Right hindlimb (tissue), 1 donor: ENCODE measurements around the gene EP300.
"Not testable (repeated sequence)": the region's sequence is repeated elsewhere in the genome, so short reads cannot be mapped to it uniquely, and the experiment has no call there.

ENCODE experiments used
- DNase-seq: peaks from one replicate; pipeline ENCODE4 v3.0.0-alpha.2; 2018

Gene EP300

GRCh38 chr22:41092023-41092817 lies at the start of gene EP300:
Gene EP300, plus strand, starts transcription at chr22:41092592. Its CDS starts 413 bp downstream, at chr22:41093005.
- peak; percentile 89 for DNase-seq

DNA sequence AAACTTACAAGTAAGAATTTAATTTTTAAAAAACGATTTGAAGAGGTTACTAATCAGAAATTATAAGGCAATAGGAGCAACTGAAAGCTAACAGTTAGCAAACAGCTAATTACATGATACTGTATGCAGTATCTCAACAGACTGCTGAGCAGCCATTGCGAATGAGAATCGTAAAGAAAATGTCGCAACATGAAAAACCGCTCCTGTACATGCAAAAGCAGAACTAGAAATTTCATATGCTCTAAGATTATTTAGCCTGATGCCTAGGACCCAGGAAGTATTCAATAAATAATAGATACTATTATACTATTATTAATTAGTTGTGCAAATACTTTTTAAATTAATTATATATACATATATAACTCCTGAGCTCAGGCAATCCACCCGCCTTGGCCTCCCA lies 48.7 kb upstream of the EP300 start:
- no peak for DNase-seq

DNA sequence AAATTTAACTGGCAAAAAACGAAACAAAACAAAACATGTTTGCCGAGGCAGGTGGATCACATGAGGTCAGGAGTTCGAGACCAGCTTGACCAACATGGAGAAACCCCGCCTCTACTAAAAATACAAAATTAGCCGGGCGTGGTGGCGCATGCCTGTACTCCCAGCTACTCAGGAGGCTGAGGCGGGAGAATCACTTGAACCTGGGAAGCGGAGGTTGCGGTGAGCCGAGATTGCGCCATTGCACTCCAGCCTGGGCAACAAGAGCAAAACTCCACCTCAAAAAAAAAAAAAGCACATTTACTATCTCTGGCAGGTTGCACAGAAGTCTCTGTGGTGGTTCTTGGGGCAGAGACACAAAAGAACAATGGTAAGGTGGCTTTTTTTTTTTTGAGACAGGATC lies 46.8 kb upstream of the EP300 start:
- not testable (repeated sequence) for DNase-seq

- DNase-seq: no peak
Observed at GRCh38 chr22:41047801-41048211, 44.6 kb upstream of the EP300 start.

GRCh38 chr22:41048345-41048744 lies 44.0 kb upstream of the EP300 start:
- DNase-seq: not testable (repeated sequence)

DNA sequence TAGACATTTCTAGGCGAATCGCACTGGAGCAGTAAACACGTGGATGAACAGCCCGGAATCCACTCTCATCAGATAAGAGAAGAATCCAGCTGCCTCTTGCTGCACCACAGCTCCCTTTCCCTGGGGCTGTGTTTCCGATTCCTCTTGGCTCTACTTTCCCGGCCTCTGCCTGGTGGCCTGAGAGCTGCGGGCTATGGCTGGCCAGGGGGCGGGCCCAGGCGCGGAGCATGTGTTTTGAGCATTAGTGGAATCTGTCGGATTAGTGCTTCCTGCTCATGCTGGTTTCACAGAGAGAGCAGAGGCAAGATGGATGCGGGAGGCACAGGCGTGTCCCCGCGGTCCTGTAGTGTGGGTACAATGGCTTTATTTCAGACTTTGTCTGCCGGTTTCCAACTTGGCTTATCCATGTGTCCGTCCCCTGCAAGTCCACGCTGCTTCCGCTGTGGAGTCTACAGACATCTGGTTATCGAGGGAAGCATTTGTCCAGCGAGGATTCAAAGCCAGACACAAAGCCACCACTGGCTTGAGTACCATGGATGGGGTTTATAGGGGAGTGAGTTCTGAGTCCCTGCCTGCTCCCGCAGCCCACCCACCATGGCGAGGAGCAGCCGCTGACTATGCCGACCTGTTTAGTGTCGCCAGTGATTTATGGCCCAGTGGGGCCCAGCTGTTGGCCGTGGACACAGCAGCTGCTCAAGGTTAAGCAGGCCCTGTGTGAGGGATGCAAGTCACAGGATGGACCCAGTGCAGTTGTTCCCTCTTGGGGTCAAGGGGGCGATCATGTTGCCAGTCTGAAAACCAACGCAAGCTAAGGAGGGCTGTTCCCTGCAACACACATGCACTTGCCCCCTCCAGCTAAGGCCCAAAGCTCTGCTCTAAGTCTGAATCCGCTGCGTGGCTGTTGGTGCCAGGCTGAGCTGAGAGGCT lies 43.3 kb upstream of the EP300 start:
- peak; percentile 91 for DNase-seq

- not testable (repeated sequence) for DNase-seq
Observed at GRCh38 chr22:41049795-41050194, 42.6 kb upstream of the EP300 start.

- DNase-seq: no peak
Observed at GRCh38 chr22:41050883-41051282, 41.5 kb upstream of the EP300 start.

- DNase-seq: no peak
Observed at GRCh38 chr22:41052661-41053490, 39.5 kb upstream of the EP300 start.

GRCh38 chr22:41057076-41057475 lies 35.3 kb upstream of the EP300 start:
- DNase-seq: no peak

GRCh38 chr22:41062146-41062545 lies 30.2 kb upstream of the EP300 start:
- DNase-seq: no peak

- DNase-seq: not testable (repeated sequence)
Observed at GRCh38 chr22:41064326-41064725, 28.1 kb upstream of the EP300 start.

- DNase-seq: not testable (repeated sequence)
Observed at GRCh38 chr22:41066341-41066740, 26.1 kb upstream of the EP300 start.

- not testable (repeated sequence) for DNase-seq
Observed at GRCh38 chr22:41067968-41068367, 24.4 kb upstream of the EP300 start.

- no peak for DNase-seq
Observed at GRCh38 chr22:41070665-41071331, 21.6 kb upstream of the EP300 start.

- no peak for DNase-seq
Observed at GRCh38 chr22:41074061-41074460, 18.3 kb upstream of the EP300 start.

DNA sequence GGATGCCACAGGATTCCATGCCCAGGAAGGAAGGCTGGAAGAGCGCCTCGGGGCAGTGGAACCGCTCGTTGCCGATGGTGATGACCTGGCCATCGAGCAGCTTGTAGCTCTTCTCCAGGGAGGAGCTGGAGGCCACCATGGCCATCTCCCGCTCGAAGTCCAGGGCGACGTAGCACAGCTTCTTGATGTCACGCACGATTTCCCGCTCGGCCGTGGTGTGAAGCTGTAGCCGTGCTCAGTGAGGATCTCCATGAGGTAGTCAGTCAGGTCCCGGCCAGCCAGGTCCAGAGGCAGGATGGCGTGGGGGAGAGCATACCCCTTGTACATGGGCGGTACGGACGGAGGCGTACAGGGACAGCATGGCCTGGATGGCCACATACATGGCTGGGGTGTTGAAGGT lies 17.9 kb upstream of the EP300 start:
- DNase-seq: no peak

DNA sequence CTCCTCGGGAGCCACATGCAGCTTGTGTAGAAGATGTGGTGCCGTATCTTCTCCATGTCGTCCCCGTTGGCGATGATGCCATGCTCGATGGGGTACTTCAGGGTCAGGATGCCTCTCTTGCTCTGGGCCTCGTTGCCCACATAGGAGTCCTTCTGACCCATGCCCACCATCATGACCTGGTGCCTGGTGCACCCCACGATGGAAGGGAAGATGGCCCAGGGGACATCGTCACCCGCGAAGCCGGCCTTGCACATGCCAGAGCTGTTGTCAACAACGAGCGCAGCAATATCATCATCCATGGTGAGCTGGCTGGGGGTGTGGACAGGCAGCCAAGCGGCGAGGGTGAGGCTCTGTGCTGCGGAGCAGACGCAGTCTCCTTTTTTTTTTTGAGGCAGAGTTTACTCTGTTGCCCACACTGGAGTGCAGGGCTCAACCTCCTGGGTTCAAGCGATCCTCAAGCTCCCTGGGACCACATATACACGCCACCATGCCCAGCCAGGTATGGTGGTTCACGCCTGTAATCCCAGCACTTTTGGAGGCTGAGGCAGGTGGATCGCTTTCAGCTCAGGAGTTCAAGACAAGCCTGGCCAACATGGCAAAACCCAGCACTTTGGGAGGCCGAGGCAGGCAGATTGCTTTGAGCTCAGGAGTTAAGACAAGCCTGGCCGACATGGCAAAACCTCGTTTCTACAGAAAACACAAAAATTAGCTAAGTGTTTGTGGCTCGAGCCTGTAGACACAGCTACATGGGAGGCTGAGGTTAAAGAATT lies 17.3 kb upstream of the EP300 start:
- no peak for DNase-seq

DNA sequence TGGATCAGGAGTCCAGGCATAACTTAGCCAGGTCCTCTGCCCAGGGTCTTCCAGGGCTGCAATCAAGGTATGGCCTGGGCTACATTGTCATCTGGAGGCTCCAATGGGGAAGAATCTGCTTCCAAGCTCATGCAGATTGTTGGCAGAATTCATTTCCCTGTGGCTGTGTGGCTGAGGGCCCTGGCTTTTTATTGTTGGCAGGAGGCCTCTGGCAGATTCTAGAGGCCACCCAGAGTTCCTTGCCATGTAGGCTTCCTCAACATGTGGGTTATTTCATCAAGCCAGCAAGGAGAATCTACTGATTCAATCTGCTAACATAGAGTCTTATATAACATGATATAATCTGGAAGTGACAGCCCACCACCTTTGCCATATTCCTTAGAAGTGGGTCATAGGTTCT lies 16.4 kb upstream of the EP300 start:
- no peak for DNase-seq

DNA sequence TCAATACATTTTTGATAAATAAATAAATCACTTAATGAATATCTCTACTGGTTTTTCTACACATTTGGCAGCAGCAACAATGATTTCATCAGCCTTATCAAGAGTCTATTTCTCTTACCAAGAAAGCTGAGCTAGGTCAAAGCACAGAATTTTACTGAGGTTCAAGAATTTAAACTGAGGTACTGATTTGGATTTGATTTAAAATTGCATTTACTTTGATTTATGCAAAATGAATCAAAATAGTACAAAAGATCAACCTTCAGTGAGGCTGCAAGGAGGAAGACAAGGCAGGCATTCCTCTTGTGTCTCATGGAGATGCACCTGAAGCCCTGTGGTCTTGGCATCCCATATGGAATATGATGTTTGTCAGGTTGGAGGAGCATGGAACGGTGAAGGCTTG lies 15.5 kb upstream of the EP300 start:
- no peak for DNase-seq

- DNase-seq: no peak
Observed at GRCh38 chr22:41078931-41079330, 13.5 kb upstream of the EP300 start.
